Measurements from ENCODE around the gene CCDC142.

CCDC142 gene

DNA sequence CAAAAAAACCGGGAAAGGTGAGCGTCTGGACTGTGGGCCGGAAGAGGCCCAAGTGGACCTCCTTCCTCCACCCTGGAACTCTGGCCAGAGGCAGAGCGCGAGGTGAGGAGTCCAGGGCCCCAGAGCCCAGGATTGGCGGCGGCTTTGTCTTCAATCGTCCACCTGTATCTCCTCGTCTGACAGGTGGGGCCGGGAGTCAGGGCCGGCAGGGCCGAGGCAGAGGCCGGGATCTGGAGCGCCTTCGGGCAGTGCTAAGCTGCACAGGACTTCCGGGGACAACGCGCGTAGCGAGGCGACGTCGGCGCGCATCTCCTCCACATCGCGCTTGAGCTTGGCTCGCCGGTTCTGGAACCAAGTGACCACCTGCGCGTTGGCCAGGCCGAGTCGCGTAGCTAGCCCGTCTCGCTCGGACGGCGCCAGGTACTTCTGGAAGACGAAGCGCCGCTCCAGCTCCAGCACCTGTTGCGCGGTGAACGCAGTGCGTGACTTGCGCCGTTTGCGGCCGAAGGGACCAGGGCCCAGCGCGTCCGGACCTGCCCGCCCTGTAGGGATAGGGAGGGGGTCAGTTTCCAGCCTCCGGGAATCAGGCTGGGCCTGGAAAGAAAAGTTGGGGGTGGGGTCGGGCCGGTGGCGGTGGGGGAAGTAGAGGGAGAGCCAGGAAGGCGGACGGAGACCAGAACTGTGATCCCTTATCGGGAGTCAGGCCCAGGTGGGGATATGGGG lies 15.1 kb upstream of the CCDC142 start:
- no CpG with 5 or more reads among the region's 61 CpGs for WGBS, 2 donors (ENCODE audit: extremely low coverage in 2 of 2, insufficient read length in 2 of 2, insufficient replicate concordance in 1 of 2)

DNA sequence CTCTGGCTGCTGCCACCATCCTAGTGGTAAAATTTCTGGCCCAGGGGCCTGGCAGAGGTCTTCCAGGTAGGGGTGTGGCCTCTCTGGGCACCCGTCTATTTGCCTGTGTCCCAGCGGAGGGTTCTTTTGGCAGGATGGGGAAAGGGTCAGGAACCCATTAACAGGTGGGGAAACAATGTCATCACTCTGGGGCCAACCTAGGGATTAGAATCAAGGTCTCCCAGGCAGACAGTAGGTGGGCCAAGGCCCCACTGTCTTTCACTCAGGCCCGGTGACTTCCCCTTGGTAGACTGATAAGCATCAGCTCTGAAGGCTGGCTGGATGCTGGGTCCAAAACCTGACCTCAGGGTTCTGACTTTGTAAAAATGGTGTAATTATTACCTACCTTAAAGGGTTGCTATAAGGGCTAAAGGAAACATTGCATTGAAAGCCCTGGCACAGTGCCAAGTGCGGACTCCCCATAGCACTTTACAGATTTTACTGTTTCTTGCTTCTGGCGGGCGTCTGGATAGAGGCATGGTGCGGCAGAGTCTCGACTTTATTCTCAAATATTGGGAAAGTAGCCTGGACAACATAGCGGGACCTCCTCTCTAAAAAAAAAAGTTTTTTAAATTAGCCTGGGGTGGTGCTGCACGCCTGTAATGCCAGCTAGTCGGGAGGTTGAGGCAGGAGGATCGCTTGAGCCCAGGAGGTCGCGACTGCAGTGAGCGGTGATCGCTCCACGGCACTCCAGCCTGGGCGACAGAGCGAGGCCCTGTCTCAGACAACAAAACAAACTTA lies 14.4 kb upstream of the CCDC142 start:
- no peak overlapping the region for H3K23ac ChIP-seq (ENCODE audit: low read depth, low read length, poor library complexity)
- H2BK5ac ChIP-seq (ENCODE audit: low read length) = no peak overlapping the region
- H4K8ac ChIP-seq (ENCODE audit: low read depth, low read length) = no peak overlapping the region
- no peaks in the 10 kb centered on the region for H3K79me1 ChIP-seq (ENCODE audit: low read depth, low read length)
- H3K4me2 ChIP-seq (ENCODE audit: insufficient read depth, low read length, poor library complexity, severe bottlenecking) = peak overlapping the region; percentile 82
- H2BK120ac ChIP-seq (ENCODE audit: low read depth, low read length) = no peak overlapping the region
- no peak overlapping the region for H3K9ac ChIP-seq (ENCODE audit: low read depth, low read length, poor library complexity)
- peaks cover 15 to 16% of the 10 kb centered on the region in 2 donors for H3K4me1 ChIP-seq (ENCODE audit: control insufficient read depth in 2 of 2, insufficient read depth in 1 of 2, low read depth in 1 of 2, low read length in 2 of 2)
- H3K36me3 ChIP-seq (replicated peaks in 1 of 2; ENCODE audit: control insufficient read depth in 2 of 2, insufficient read depth in 2 of 2, low read length in 2 of 2) = peaks cover 13 to 24% of the 10 kb centered on the region in 2 donors
- no CpG with 5 or more reads among the region's 19 CpGs for WGBS, 2 donors (ENCODE audit: extremely low coverage in 2 of 2, insufficient read length in 2 of 2, insufficient replicate concordance in 1 of 2)
- H3K27me3 ChIP-seq (ENCODE audit: control insufficient read depth in 3 of 3, insufficient read depth in 3 of 3, low read depth in 1 of 3, low read length in 3 of 3) = peaks cover 45 to 67% (median 62%) of the 10 kb centered on the region in 3 experiments
- H4K91ac ChIP-seq (ENCODE audit: low read depth, low read length, poor library complexity) = no peak overlapping the region
- no peak for DNase-seq (ENCODE audit: low spot score)
- H3K14ac ChIP-seq (ENCODE audit: low read length) = no peak overlapping the region
- no peak overlapping the region for H2BK15ac ChIP-seq (ENCODE audit: low read length)
- no peak overlapping the region for H3K27ac ChIP-seq (replicated peaks; ENCODE audit: low read length)
- peak overlapping the region; percentile 41 to 74 for H3K4me3 ChIP-seq (ENCODE audit: low read length in 2 of 2)
- peak overlapping the region; percentile 85 for H2AFZ ChIP-seq (ENCODE audit: low read length)
- H2AK5ac ChIP-seq (ENCODE audit: low read depth, low read length) = no peak overlapping the region
- no peak overlapping the region for H2BK12ac ChIP-seq (ENCODE audit: low read length)
- H3K9me3 ChIP-seq (replicated peaks in 1 of 2; ENCODE audit: control insufficient read depth in 2 of 2, insufficient read depth in 1 of 2, low read depth in 1 of 2, low read length in 2 of 2) = no peaks in the 10 kb centered on the region
- no peak overlapping the region for H3K4ac ChIP-seq (ENCODE audit: low read length)
- H3K18ac ChIP-seq (ENCODE audit: low read length) = no peak overlapping the region

More for the DNA sequence above, 15.1 kb upstream of the CCDC142 start:
- Histone ChIP-seq H3K23ac (ENCODE audit: low read depth, low read length, poor library complexity) (peak overlapping the region; percentile 99), H2BK5ac (ENCODE audit: low read length) (no peak overlapping the region), H3K18ac (ENCODE audit: low read length) (peak overlapping the region; percentile 88), H2BK12ac (ENCODE audit: low read length) (no peak overlapping the region), H2BK120ac (ENCODE audit: low read depth, low read length) (peak overlapping the region; percentile 49), H3K9me3 (replicated peaks in 1 of 2; ENCODE audit: control insufficient read depth in 2 of 2, insufficient read depth in 1 of 2, low read depth in 1 of 2, low read length in 2 of 2) (no peaks in the 10 kb centered on the region), H2AFZ (ENCODE audit: low read length) (peak overlapping the region; percentile 85), H3K27ac (replicated peaks; ENCODE audit: low read length) (no peak overlapping the region), H2BK15ac (ENCODE audit: low read length) (peak overlapping the region; percentile 34), H3K79me1 (ENCODE audit: low read depth, low read length) (no peaks in the 10 kb centered on the region), H3K4me3 (ENCODE audit: low read length in 2 of 2) (peak overlapping the region; percentile 41 to 74), H3K9ac (ENCODE audit: low read depth, low read length, poor library complexity) (peak overlapping the region; percentile 85), H3K14ac (ENCODE audit: low read length) (peak overlapping the region; percentile 58), H2AK5ac (ENCODE audit: low read depth, low read length) (peak overlapping the region; percentile 89), H3K4me2 (ENCODE audit: insufficient read depth, low read length, poor library complexity, severe bottlenecking) (peak overlapping the region; percentile 82), H3K36me3 (replicated peaks in 1 of 2; ENCODE audit: control insufficient read depth in 2 of 2, insufficient read depth in 2 of 2, low read length in 2 of 2) (peaks cover 7 to 16% of the 10 kb centered on the region in 2 donors), H4K8ac (ENCODE audit: low read depth, low read length) (peak overlapping the region; percentile 66), H3K4me1 (ENCODE audit: control insufficient read depth in 2 of 2, insufficient read depth in 1 of 2, low read depth in 1 of 2, low read length in 2 of 2) (peaks cover 16 to 18% of the 10 kb centered on the region in 2 donors), H4K91ac (ENCODE audit: low read depth, low read length, poor library complexity) (peak overlapping the region; percentile 28), H3K4ac (ENCODE audit: low read length) (peak overlapping the region; percentile 24), H3K27me3 (ENCODE audit: control insufficient read depth in 3 of 3, insufficient read depth in 3 of 3, low read depth in 1 of 3, low read length in 3 of 3) (peaks cover 52 to 75% (median 69%) of the 10 kb centered on the region in 3 experiments)
- no peak for DNase-seq (ENCODE audit: low spot score)

DNA sequence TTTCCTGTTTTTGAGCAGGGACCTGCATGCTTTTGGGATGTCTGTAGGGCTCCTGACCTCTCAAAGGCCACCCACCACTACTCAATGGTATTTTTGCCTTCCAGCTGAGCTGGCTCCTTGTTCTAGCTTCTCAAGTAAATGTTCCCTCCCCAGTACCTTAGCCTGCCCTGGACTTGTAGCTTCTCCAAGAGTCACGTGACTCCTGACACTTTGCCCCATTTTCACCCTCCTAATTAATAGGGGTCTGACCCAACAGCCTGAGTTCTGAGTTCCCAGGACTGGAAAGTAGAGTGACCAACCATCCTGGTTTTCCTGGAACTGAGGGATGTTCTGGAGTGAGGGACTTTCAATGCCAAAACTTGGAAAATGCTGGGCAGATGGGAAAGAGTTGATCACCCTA lies 12.6 kb upstream of the CCDC142 start:
- Histone ChIP-seq H3K4ac (ENCODE audit: low read length) (no peak overlapping the region), H3K4me2 (ENCODE audit: insufficient read depth, low read length, poor library complexity, severe bottlenecking) (no peak overlapping the region), H3K36me3 (replicated peaks in 1 of 2; ENCODE audit: control insufficient read depth in 2 of 2, insufficient read depth in 2 of 2, low read length in 2 of 2) (peaks cover 29 to 41% of the 10 kb centered on the region in 2 donors), H3K4me1 (ENCODE audit: control insufficient read depth in 2 of 2, insufficient read depth in 1 of 2, low read depth in 1 of 2, low read length in 2 of 2) (peaks cover 13 to 15% of the 10 kb centered on the region in 2 donors), H2BK15ac (ENCODE audit: low read length) (no peak overlapping the region), H2AFZ (ENCODE audit: low read length) (no peak overlapping the region), H3K27ac (replicated peaks; ENCODE audit: low read length) (no peak overlapping the region), H3K14ac (ENCODE audit: low read length) (no peak overlapping the region), H2BK120ac (ENCODE audit: low read depth, low read length) (no peak overlapping the region), H3K18ac (ENCODE audit: low read length) (no peak overlapping the region), H3K9ac (ENCODE audit: low read depth, low read length, poor library complexity) (no peak overlapping the region), H2AK5ac (ENCODE audit: low read depth, low read length) (no peak overlapping the region), H4K8ac (ENCODE audit: low read depth, low read length) (no peak overlapping the region), H3K23ac (ENCODE audit: low read depth, low read length, poor library complexity) (no peak overlapping the region), H2BK12ac (ENCODE audit: low read length) (no peak overlapping the region), H4K91ac (ENCODE audit: low read depth, low read length, poor library complexity) (no peak overlapping the region), H3K4me3 (ENCODE audit: low read length in 2 of 2) (no peak overlapping the region), H3K79me1 (ENCODE audit: low read depth, low read length) (no peaks in the 10 kb centered on the region), H3K27me3 (ENCODE audit: control insufficient read depth in 3 of 3, insufficient read depth in 3 of 3, low read depth in 1 of 3, low read length in 3 of 3) (peaks cover 30 to 50% (median 44%) of the 10 kb centered on the region in 3 experiments), H3K9me3 (replicated peaks in 1 of 2; ENCODE audit: control insufficient read depth in 2 of 2, insufficient read depth in 1 of 2, low read depth in 1 of 2, low read length in 2 of 2) (no peaks in the 10 kb centered on the region), H2BK5ac (ENCODE audit: low read length) (no peak overlapping the region)
- WGBS, 2 donors (ENCODE audit: extremely low coverage in 2 of 2, insufficient read length in 2 of 2, insufficient replicate concordance in 1 of 2) = no CpG with 5 or more reads among the region's 1 CpG
- DNase-seq (ENCODE audit: low spot score) = no peak

DNA sequence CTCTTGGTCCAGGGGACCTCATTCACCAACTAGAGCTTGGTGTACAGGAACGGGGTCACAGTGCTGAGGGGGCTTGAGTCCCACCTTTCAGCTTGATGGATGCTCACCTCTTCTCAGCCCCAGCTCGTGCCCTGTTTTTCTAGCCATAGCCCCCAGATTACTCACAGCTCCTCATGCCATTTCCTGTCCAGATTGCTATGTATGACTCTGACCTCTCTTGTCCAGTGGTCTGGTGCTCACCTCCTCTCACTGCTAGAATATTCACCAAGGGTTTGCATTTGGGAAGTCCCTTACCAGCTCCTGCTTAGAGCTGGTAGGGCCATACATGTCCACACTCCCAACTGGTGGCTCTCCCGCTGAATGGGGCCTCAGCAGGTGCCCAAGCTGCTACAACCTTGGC lies 10.7 kb upstream of the CCDC142 start:
- H3K14ac ChIP-seq (ENCODE audit: low read length) = no peak overlapping the region
- H2AFZ ChIP-seq (ENCODE audit: low read length) = no peak overlapping the region
- no peak overlapping the region for H2BK12ac ChIP-seq (ENCODE audit: low read length)
- H2BK120ac ChIP-seq (ENCODE audit: low read depth, low read length) = no peak overlapping the region
- no peak overlapping the region for H3K18ac ChIP-seq (ENCODE audit: low read length)
- no peak overlapping the region for H2AK5ac ChIP-seq (ENCODE audit: low read depth, low read length)
- H4K91ac ChIP-seq (ENCODE audit: low read depth, low read length, poor library complexity) = no peak overlapping the region
- no peak overlapping the region for H3K23ac ChIP-seq (ENCODE audit: low read depth, low read length, poor library complexity)
- H3K4me2 ChIP-seq (ENCODE audit: insufficient read depth, low read length, poor library complexity, severe bottlenecking) = no peak overlapping the region
- H4K8ac ChIP-seq (ENCODE audit: low read depth, low read length) = no peak overlapping the region
- H3K4ac ChIP-seq (ENCODE audit: low read length) = no peak overlapping the region
- peaks cover 8 to 9% of the 10 kb centered on the region in 2 donors for H3K4me1 ChIP-seq (ENCODE audit: control insufficient read depth in 2 of 2, insufficient read depth in 1 of 2, low read depth in 1 of 2, low read length in 2 of 2)
- no peaks in the 10 kb centered on the region for H3K79me1 ChIP-seq (ENCODE audit: low read depth, low read length)
- WGBS, 2 donors (ENCODE audit: extremely low coverage in 2 of 2, insufficient read length in 2 of 2, insufficient replicate concordance in 1 of 2) = no CpG with 5 or more reads among the region's 3 CpGs
- H2BK15ac ChIP-seq (ENCODE audit: low read length) = no peak overlapping the region
- H3K27me3 ChIP-seq (ENCODE audit: control insufficient read depth in 3 of 3, insufficient read depth in 3 of 3, low read depth in 1 of 3, low read length in 3 of 3) = peaks cover 13 to 31% (median 25%) of the 10 kb centered on the region in 3 experiments
- peaks cover 30 to 46% of the 10 kb centered on the region in 2 donors for H3K36me3 ChIP-seq (replicated peaks in 1 of 2; ENCODE audit: control insufficient read depth in 2 of 2, insufficient read depth in 2 of 2, low read length in 2 of 2)
- H3K9ac ChIP-seq (ENCODE audit: low read depth, low read length, poor library complexity) = no peak overlapping the region
- H2BK5ac ChIP-seq (ENCODE audit: low read length) = no peak overlapping the region
- DNase-seq (ENCODE audit: low spot score) = no peak
- H3K27ac ChIP-seq (replicated peaks; ENCODE audit: low read length) = no peak overlapping the region
- H3K4me3 ChIP-seq (ENCODE audit: low read length in 2 of 2) = no peak overlapping the region
- no peaks in the 10 kb centered on the region for H3K9me3 ChIP-seq (replicated peaks in 1 of 2; ENCODE audit: control insufficient read depth in 2 of 2, insufficient read depth in 1 of 2, low read depth in 1 of 2, low read length in 2 of 2)
